Ascending aorta (tissue), 2 donors: ENCODE data around the gene CIBAR2. TPM values are rescaled to one million over a fixed set of nuclear protein-coding genes. Genes with fewer than 3 reads are reported as not detected.

ENCODE experiments used
- DNase-seq, 2 donors: peaks; one replicate each; pipeline ENCODE4 v3.0.0-alpha.2; 2019; ENCODE audit warnings: low spot score in 2 of 2
- H3K27ac ChIP-seq, 2 donors: fragments of 200-600 bp; sonication (generic); one replicate each; pipeline ENCODE4 v1.5.1; 2016 to 2017; ENCODE audit warnings: mild to moderate bottlenecking in 1 of 2
- H3K27me3 ChIP-seq: fragments of 200-600 bp; sonication (generic); one replicate; pipeline ENCODE4 v1.5.1; 2017
- H3K36me3 ChIP-seq, 2 donors: fragments of 200-600 bp; sonication (generic); one replicate each; pipeline ENCODE4 v1.5.1; 2016
- H3K4me1 ChIP-seq, 2 donors: fragments of 200-600 bp; sonication (generic); one replicate each; pipeline ENCODE4 v1.5.1; 2016 to 2017; ENCODE audit warnings: mild to moderate bottlenecking in 1 of 2
- H3K4me3 ChIP-seq, 2 donors: fragments of 200-600 bp; sonication (generic); one replicate each; pipeline ENCODE4 v1.5.1; 2016 to 2017; ENCODE audit warnings: mild to moderate bottlenecking in 1 of 2
- H3K9me3 ChIP-seq, 2 donors: fragments of 200-600 bp; sonication (generic); one replicate each; pipeline ENCODE4 v1.5.1; 2016
- CTCF ChIP-seq, 3 experiments: fragments of 200-600 bp in 2 of 3; fragments of 450-650 bp in 1 of 3; sonication (generic) in 2 of 3; IDR thresholded peaks; one replicate each; pipeline ENCODE4 v1.5.1; 2016 to 2019; ENCODE audit warnings: antibody characterized with exemption in 3 of 3, mild to moderate bottlenecking in 1 of 3, moderate library complexity in 1 of 3
- intact Hi-C: fragments of 100-400 bp; cut with DNase I; formaldehyde crosslinking; loops from one replicate; pipeline ENCODE4 v1.15.1; 2023
- total RNA-seq: library from RNA; depleted of rRNA; stranded (reverse); fragments of >200 nt; gene quantifications from one replicate; pipeline ENCODE4 v1.1.0, GENCODE V29; 2016

Gene CIBAR2
- total RNA-seq, 1 donor from 2014 or later: not detected

- no peak for TF ChIP-seq CTCF (IDR thresholded peaks at IDR 0.05)
- Histone ChIP-seq H3K27me3 (no peaks in the 10 kb centered on the region), H3K36me3 (peaks cover 10 to 13% of the 10 kb centered on the region in 2 donors), H3K4me3 (no peak overlapping the region), H3K27ac (no peak overlapping the region), H3K9me3 (no peaks in the 10 kb centered on the region), H3K4me1 (peaks cover 0 to 7% of the 10 kb centered on the region in 2 donors)
- intact Hi-C loops: no loop called here
- DNase-seq: no peak
Observed at GRCh38 chr16:85090873-85091521, 21.3 kb downstream of the CIBAR2 start.

GRCh38 chr16:85090181-85090580 lies 22.1 kb downstream of the CIBAR2 start:
- Histone ChIP-seq H3K4me3 (no peak overlapping the region), H3K9me3 (no peaks in the 10 kb centered on the region), H3K36me3 (peaks cover 10 to 13% of the 10 kb centered on the region in 2 donors), H3K4me1 (peaks cover 0 to 7% of the 10 kb centered on the region in 2 donors), H3K27ac (no peak overlapping the region), H3K27me3 (no peaks in the 10 kb centered on the region)
- no peak for DNase-seq
- intact Hi-C loops: no loop called here
- no peak for TF ChIP-seq CTCF (IDR thresholded peaks at IDR 0.05)

- Histone ChIP-seq H3K9me3 (no peaks in the 10 kb centered on the region), H3K27me3 (no peaks in the 10 kb centered on the region), H3K27ac (no peak overlapping the region), H3K4me1 (peaks cover 0 to 7% of the 10 kb centered on the region in 2 donors), H3K4me3 (no peak overlapping the region), H3K36me3 (peaks cover 10 to 13% of the 10 kb centered on the region in 2 donors)
- no peak for DNase-seq
- intact Hi-C loops: no loop called here
- no peak for TF ChIP-seq CTCF (IDR thresholded peaks at IDR 0.05)
Observed at GRCh38 chr16:85089525-85089924, 22.7 kb downstream of the CIBAR2 start.

- intact Hi-C loops: no loop called here
- H3K27ac ChIP-seq: no peak overlapping the region
- TF ChIP-seq CTCF (IDR thresholded peaks at IDR 0.05): no peak
- no peaks in the 10 kb centered on the region for H3K9me3 ChIP-seq
- H3K36me3 ChIP-seq: peaks cover 10 to 13% of the 10 kb centered on the region in 2 donors
- no peak overlapping the region for H3K4me3 ChIP-seq
- DNase-seq: no peak
- peaks cover 0 to 7% of the 10 kb centered on the region in 2 donors for H3K4me1 ChIP-seq
- H3K27me3 ChIP-seq: no peaks in the 10 kb centered on the region
Observed at GRCh38 chr16:85088570-85089199, 23.6 kb downstream of the CIBAR2 start.

GRCh38 chr16:85087899-85088569 lies 24.2 kb downstream of the CIBAR2 start:
- intact Hi-C loops: no loop called here
- peaks cover 0 to 7% of the 10 kb centered on the region in 2 donors for H3K4me1 ChIP-seq
- no peak overlapping the region for H3K4me3 ChIP-seq
- TF ChIP-seq CTCF (IDR thresholded peaks at IDR 0.05): no peak
- no peak overlapping the region for H3K27ac ChIP-seq
- no peaks in the 10 kb centered on the region for H3K9me3 ChIP-seq
- no peaks in the 10 kb centered on the region for H3K27me3 ChIP-seq
- peaks cover 10 to 13% of the 10 kb centered on the region in 2 donors for H3K36me3 ChIP-seq
- DNase-seq: no peak
